Gastrocnemius medialis (tissue), 4 donors: ENCODE measurements around the gene KLRF2.

ENCODE experiments used
- POLR2A ChIP-seq, 2 donors: fragments of 450-650 bp; IDR thresholded peaks; one replicate each; pipeline ENCODE4 v1.6.1; 2017; ENCODE audit warnings: antibody characterized with exemption in 2 of 2, mild to moderate bottlenecking in 2 of 2, moderate library complexity in 2 of 2
- TF ChIP-seq, protein P1 (sequence below), 5 experiments: fragments of 450-650 bp in 3 of 5; fragments of 200-600 bp in 2 of 5; sonication (generic) in 2 of 5; IDR thresholded peaks in 4 of 5; conservative IDR thresholded peaks in 1 of 5; 1 replicate in 4 of 5; 2 replicates in 1 of 5; pipeline ENCODE4 v1.5.1; 2016 to 2019; ENCODE audit warnings: antibody characterized with exemption in 5 of 5, mild to moderate bottlenecking in 3 of 5, moderate library complexity in 3 of 5

DNA sequence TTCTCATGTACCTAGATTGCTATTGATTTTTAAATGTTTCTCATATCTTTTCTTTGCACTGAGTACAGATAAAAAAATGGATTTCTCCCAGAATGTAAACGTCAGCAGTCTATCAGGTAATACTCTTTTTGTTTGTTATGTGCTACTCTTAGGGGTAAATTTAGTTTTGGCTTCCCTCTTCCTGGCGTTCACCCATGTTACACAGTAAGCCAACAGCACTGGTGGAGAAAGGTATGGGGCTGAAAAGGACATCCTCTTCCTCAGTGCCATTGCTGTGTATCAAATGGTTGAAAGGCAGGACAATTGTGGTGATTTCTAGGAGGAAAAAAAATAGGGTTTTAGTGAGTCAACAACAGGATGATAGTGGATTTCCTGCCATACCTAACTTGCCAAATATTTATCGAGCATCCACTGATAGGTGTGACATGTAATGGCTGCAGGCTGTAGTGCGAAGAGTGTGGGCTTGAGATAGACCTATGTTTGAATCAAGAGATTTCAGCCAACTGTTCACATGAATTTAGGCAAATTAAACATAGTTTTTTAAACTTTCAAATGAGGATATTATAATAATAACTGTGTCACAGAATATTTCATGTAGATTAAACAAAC, 7.5 kb downstream of the KLRF2 start:
- TF ChIP-seq, protein P1, sequence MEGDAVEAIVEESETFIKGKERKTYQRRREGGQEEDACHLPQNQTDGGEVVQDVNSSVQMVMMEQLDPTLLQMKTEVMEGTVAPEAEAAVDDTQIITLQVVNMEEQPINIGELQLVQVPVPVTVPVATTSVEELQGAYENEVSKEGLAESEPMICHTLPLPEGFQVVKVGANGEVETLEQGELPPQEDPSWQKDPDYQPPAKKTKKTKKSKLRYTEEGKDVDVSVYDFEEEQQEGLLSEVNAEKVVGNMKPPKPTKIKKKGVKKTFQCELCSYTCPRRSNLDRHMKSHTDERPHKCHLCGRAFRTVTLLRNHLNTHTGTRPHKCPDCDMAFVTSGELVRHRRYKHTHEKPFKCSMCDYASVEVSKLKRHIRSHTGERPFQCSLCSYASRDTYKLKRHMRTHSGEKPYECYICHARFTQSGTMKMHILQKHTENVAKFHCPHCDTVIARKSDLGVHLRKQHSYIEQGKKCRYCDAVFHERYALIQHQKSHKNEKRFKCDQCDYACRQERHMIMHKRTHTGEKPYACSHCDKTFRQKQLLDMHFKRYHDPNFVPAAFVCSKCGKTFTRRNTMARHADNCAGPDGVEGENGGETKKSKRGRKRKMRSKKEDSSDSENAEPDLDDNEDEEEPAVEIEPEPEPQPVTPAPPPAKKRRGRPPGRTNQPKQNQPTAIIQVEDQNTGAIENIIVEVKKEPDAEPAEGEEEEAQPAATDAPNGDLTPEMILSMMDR (IDR thresholded peaks at IDR 0.05 in 4 of 5, conservative IDR thresholded peaks at IDR 0.05 in 1 of 5) = no peak
- TF ChIP-seq POLR2A (IDR thresholded peaks at IDR 0.05) = no peak
